Subcutaneous adipose tissue (tissue), 4 donors: ENCODE measurements around the gene TGM1. TPM values are rescaled to one million over a fixed set of nuclear protein-coding genes. Genes with fewer than 3 reads are reported as not detected.

Experiments
- total RNA-seq, 4 donors: library from RNA; depleted of rRNA; stranded (reverse); fragments of >200 nt; gene quantifications; one replicate each; pipeline ENCODE4 v1.1.0, GENCODE V29; 2016
- TF ChIP-seq, protein P1 (sequence below): fragments of 450-650 bp; IDR thresholded peaks from one replicate; pipeline ENCODE4 v1.5.1; 2016; ENCODE audit warnings: low read depth, mild to moderate bottlenecking, control low read depth, antibody characterized with exemption, moderate library complexity

TGM1 gene
- total RNA-seq, 4 donors from 2014 or later: 0.49 to 1.3 (median 0.85) TPM; not detected in 1

DNA sequence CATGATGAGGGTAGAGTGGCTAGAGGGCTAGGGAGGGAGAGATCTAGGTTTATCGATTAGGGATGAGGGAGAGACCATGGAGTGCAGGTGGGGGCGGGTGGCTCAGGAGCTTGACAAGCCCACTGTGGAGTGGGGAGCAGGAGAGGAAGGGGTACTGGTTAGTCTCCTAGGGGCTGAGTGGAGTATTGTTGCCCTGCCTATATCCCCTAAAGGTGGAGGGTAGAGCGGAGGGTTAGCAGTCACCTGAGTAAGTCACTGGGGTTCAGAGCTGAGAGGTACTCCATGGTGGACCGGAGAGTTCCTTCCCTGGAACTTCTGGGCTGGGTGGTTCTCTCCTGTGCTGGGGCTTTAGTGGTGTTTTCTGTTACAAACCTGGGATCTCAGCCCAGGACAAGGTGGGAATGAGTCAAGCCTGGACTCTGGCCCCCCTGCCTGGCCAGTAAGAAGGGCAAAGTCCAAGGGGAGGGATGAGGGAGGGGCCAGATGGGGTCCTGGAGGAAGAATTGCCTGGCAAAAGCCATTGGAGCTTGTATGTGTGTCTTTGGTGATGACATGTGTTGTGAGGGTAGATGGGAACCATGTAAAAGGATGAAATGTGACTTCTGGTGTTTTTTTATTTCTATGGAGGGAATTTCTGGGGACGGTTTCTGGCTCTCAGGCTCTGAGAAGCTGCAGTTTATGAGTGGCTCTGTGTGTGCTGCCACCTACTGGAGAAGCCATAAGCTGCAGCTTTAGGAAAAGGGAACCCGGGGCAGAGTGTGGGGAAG, 44.8 kb upstream of the TGM1 start, which contains the start of gene CIDEB:
Gene CIDEB (minus strand): TSS at position 403 of the 767 bp plus-strand sequence. CDS start 119 bp downstream, at position 284.
- TF ChIP-seq, protein P1, sequence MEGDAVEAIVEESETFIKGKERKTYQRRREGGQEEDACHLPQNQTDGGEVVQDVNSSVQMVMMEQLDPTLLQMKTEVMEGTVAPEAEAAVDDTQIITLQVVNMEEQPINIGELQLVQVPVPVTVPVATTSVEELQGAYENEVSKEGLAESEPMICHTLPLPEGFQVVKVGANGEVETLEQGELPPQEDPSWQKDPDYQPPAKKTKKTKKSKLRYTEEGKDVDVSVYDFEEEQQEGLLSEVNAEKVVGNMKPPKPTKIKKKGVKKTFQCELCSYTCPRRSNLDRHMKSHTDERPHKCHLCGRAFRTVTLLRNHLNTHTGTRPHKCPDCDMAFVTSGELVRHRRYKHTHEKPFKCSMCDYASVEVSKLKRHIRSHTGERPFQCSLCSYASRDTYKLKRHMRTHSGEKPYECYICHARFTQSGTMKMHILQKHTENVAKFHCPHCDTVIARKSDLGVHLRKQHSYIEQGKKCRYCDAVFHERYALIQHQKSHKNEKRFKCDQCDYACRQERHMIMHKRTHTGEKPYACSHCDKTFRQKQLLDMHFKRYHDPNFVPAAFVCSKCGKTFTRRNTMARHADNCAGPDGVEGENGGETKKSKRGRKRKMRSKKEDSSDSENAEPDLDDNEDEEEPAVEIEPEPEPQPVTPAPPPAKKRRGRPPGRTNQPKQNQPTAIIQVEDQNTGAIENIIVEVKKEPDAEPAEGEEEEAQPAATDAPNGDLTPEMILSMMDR: no peak

GRCh38 chr14:24307156-24307574, 44.2 kb upstream of the TGM1 start:
- TF ChIP-seq, protein P1: no peak

DNA sequence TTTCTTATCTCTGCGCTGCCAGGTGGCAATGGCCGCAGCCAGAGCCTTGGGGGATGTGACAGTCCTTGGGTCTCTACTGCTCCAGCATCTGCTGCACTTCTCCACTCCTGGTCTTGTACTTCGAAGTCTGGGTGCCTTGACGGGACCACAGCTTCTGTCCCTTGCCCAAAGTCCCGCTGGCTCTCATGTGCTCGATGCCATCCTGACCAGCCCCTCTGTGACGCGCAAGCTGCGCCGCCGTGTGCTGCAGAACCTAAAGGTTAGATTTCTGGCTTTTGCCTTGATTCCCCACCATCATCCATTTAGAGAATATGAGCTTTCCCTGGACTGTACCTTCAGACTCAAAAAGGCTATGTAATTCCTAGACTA, 41.0 kb upstream of the TGM1 start:
- TF ChIP-seq, protein P1: no peak

DNA sequence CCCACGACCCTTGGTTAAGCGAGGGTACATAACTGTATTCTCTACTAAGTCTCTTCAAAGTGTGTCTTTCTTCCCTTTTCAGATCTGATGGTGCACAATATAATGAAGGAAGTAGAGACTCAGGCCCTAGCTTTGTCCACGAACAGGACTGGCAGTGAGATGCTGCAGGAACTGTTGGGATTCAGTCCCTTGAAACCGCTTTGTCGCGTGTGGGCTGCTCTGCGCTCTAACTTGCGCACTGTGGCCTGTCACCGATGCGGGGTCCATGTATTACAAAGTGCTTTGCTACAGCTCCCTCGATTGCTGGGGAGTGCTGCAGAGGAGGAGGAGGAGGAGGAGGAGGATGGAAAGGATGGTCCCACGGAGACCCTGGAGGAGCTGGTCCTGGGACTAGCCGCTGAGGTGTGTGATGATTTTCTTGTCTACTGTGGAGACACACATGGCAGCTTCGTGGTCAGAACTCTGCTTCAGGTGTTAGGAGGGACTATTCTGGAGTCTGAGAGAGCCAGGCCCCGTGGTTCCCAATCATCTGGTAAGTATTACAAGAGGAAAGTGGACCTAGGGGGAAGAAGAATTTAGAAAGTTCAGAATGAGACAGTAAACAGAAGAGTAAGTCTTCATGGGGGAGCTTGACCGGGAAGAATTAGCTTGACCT, 37.5 kb upstream of the TGM1 start:
- TF ChIP-seq, protein P1: no peak

DNA sequence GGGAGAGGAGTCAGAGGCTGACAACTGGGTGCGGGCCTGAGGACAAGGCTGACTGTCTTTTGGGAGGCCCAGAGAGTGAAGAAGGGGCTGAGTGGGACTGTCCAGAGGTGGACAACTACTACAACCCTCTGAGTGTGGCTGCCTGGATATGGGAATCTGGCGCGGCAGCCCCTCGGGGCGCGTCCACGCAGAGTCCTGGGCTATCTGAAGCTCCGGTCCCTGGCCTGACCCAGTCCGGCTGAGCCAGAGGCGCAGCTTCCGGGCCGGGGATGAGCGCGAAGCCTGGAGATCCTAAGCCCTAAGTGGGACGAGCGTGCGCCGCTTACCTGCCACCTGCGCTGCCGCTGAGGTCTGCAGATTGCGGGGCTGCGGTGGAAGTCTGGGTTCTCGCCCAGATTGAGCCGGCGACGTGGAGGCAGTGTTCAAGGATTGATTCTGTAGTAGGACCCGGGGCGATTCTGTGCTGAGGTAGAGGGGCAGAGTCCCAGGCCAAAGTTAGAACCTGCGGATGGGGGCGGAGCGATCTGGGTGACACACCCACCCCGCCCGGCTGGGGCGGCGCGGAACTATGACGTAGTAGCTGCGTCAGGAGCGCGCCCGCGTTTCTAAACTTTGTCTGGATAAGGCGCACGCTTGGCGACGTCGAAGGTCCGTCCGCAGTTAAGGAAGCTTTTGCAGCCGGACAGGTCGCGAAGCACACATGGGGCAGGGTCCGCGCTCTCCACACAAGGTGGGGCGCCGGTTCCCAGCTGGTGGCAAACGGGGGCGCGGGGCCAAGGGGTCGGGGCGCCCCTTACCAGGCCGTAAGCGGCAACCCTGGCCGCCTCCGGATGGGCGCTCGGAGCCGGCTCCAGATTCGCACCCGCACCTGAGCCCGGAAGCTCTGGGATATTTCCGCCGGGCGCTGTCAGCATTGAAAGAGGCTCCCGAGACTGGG, 36.5 kb upstream of the TGM1 start, which contains the start of the genes DHRS1 and NOP9:
Gene DHRS1 (minus strand): TSS at position 526 of the 937 bp plus-strand sequence. CDS start 674 bp downstream, outside the sequence.
Gene NOP9 (plus strand): TSS at position 596 of the 937 bp plus-strand sequence. CDS start 105 bp downstream, at position 701.
- TF ChIP-seq, protein P1: no peak

DNA sequence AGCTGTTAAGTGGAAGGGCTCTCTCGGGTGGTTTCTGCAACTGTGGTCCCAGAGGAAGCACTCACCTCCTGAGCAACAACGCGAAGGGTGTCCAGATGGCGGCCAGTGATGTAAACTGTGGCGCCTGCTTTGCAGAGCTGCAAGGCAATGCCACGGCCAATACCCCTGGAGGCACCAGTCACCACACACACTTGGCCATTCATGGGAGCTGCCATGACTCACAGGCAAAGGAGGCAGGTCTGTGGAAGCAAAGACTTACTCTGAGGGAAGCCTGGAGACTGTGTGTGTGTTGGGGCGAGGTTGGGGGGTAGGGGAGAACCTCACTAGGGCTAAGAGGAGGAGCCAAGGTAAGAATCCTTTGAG, 35.9 kb upstream of the TGM1 start:
- TF ChIP-seq, protein P1: no peak
